Stomach (tissue), 4 donors: ENCODE data around the gene BARX1.

ENCODE experiments used
- EP300 ChIP-seq: sonication (generic); formaldehyde crosslinking; IDR thresholded peaks from one replicate; pipeline ENCODE4 v1.6.1; 2017; ENCODE audit warnings: antibody characterized with exemption
- POLR2AphosphoS5 ChIP-seq, 3 donors: sonication (generic); formaldehyde crosslinking; IDR thresholded peaks; one replicate each; pipeline ENCODE4 v1.6.1; 2016; ENCODE audit warnings: antibody characterized with exemption in 3 of 3
- TF ChIP-seq, protein P1 (sequence below), 7 experiments: fragments of 450-650 bp in 4 of 7; fragments of 200-600 bp in 3 of 7; sonication (generic) in 3 of 7; IDR thresholded peaks; one replicate each; pipeline ENCODE4 v1.5.1; 2016 to 2019; ENCODE audit warnings: antibody characterized with exemption in 7 of 7, control low read depth in 2 of 7, mild to moderate bottlenecking in 1 of 7

- TF ChIP-seq, protein P1, sequence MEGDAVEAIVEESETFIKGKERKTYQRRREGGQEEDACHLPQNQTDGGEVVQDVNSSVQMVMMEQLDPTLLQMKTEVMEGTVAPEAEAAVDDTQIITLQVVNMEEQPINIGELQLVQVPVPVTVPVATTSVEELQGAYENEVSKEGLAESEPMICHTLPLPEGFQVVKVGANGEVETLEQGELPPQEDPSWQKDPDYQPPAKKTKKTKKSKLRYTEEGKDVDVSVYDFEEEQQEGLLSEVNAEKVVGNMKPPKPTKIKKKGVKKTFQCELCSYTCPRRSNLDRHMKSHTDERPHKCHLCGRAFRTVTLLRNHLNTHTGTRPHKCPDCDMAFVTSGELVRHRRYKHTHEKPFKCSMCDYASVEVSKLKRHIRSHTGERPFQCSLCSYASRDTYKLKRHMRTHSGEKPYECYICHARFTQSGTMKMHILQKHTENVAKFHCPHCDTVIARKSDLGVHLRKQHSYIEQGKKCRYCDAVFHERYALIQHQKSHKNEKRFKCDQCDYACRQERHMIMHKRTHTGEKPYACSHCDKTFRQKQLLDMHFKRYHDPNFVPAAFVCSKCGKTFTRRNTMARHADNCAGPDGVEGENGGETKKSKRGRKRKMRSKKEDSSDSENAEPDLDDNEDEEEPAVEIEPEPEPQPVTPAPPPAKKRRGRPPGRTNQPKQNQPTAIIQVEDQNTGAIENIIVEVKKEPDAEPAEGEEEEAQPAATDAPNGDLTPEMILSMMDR (IDR thresholded peaks at IDR 0.05) = no peak
- no peak for TF ChIP-seq POLR2AphosphoS5 (IDR thresholded peaks at IDR 0.05)
- no peak for TF ChIP-seq EP300
Observed at GRCh38 chr9:93917121-93917853, 37.9 kb downstream of the BARX1 start.
